HepG2 (cell line): ENCODE results near the gene TMEM39B. TPM values are rescaled to one million over a fixed set of nuclear protein-coding genes. Genes with fewer than 3 reads are reported as not detected.

Experiments
- ATF1 ChIP-seq: IDR thresholded peaks from 2 replicates; pipeline ENCODE4 v1.6.1; 2016; ENCODE audit warnings: mild to moderate bottlenecking, control low read depth
- ELF4 ChIP-seq: sonication (generic); formaldehyde crosslinking; IDR thresholded peaks from 2 replicates; pipeline ENCODE4 v1.5.0; 2020; ENCODE audit warnings: missing genetic modification reagents, mild to moderate bottlenecking, moderate library complexity, borderline replicate concordance
- HNF1A ChIP-seq, 2 experiments: sonication (generic) in 1 of 2; formaldehyde crosslinking in 1 of 2; IDR thresholded peaks; 2 replicates each; pipeline versions ENCODE4 v1.4.0 to v1.6.1; 2016 to 2020; ENCODE audit warnings: borderline replicate concordance in 1 of 2, low read depth in 1 of 2, mild to moderate bottlenecking in 1 of 2, missing genetic modification reagents in 1 of 2
- MIER2 ChIP-seq: IDR thresholded peaks from 2 replicates; pipeline ENCODE4 v1.6.1; 2016; ENCODE audit warnings: missing biosample characterization, missing genetic modification reagents
- NFYB ChIP-seq: sonication (generic); formaldehyde crosslinking; IDR thresholded peaks from 2 replicates; pipeline ENCODE4 v1.4.0; 2020; ENCODE audit warnings: missing genetic modification reagents
- TIGD3 ChIP-seq: sonication (generic); formaldehyde crosslinking; IDR thresholded peaks from 2 replicates; pipeline ENCODE4 v1.5.1; 2020; ENCODE audit warnings: mild to moderate bottlenecking, missing genetic modification reagents, borderline replicate concordance
- TMF1 ChIP-seq: sonication (generic); formaldehyde crosslinking; IDR thresholded peaks from 2 replicates; pipeline ENCODE4 v1.8.1; 2022; ENCODE audit warnings: low read depth, missing genetic modification reagents
- ZFP41 ChIP-seq: sonication (generic); formaldehyde crosslinking; IDR thresholded peaks from 2 replicates; pipeline ENCODE4 v1.4.0; 2020; ENCODE audit warnings: mild to moderate bottlenecking, missing genetic modification reagents, borderline replicate concordance
- ZFYVE20 ChIP-seq: sonication (generic); formaldehyde crosslinking; IDR thresholded peaks from 2 replicates; pipeline ENCODE4 v1.8.0; 2023; ENCODE audit warnings: low read depth, mild to moderate bottlenecking, moderate library complexity, missing genetic modification reagents, borderline replicate concordance
- ZNF749 ChIP-seq: sonication (generic); formaldehyde crosslinking; IDR thresholded peaks from 2 replicates; pipeline ENCODE4 v1.8.0; 2022; ENCODE audit warnings: mild to moderate bottlenecking, missing genetic modification reagents, moderate library complexity, borderline replicate concordance
- ZNF790 ChIP-seq: sonication (generic); formaldehyde crosslinking; IDR thresholded peaks from 2 replicates; pipeline ENCODE4 v1.8.0; 2022; ENCODE audit warnings: missing genetic modification reagents, mild to moderate bottlenecking, borderline replicate concordance
- polyA plus RNA-seq, 8 experiments: library from polyadenylated mRNA; depleted of rRNA in 3 of 8; stranded (reverse) in 7 of 8; unstranded in 1 of 8; fragments of >200 nt; fragmentation: Illumina TruSeq in 4 of 8; extraction: Trizol in 4 of 8; gene quantifications; 2 replicates each; pipeline versions ENCODE4 v1.2.1 to v1.2.3, GENCODE V29; 2011 to 2016; ENCODE audit warnings: low read depth in 4 of 8, missing spikeins in 1 of 8, mixed read lengths in 1 of 8; ENCODE audit not compliant: insufficient read depth in 1 of 8
- total RNA-seq, 5 experiments: library from RNA; depleted of rRNA; stranded (reverse); fragments of >200 nt; fragmentation: Illumina TruSeq; extraction: Trizol; gene quantifications; 2 replicates each; pipeline ENCODE4 v1.2.3, GENCODE V29; 2016; ENCODE audit warnings: low read depth in 1 of 5
- TF ChIP-seq, protein P1 (sequence below): sonication (generic); formaldehyde crosslinking; conservative IDR thresholded peaks from 2 replicates; pipeline ENCODE4 v1.5.0; 2020; ENCODE audit warnings: missing genetic modification reagents
- TF ChIP-seq, protein P2 (sequence below): sonication (generic); formaldehyde crosslinking; IDR thresholded peaks from 2 replicates; pipeline ENCODE4 v1.4.0; 2020; ENCODE audit warnings: missing genetic modification reagents, borderline replicate concordance
- TF ChIP-seq, protein P3 (sequence below): IDR thresholded peaks from 2 replicates; pipeline ENCODE4 v1.6.1; 2016; ENCODE audit warnings: mild to moderate bottlenecking, missing biosample characterization, missing genetic modification reagents

The TMEM39B gene
- total and polyA plus RNA-seq, 2 of the 13 experiments (the other 11 are each of a cell fraction or from before 2014, with no cell fraction given) = 4.9 to 10.4 TPM

DNA sequence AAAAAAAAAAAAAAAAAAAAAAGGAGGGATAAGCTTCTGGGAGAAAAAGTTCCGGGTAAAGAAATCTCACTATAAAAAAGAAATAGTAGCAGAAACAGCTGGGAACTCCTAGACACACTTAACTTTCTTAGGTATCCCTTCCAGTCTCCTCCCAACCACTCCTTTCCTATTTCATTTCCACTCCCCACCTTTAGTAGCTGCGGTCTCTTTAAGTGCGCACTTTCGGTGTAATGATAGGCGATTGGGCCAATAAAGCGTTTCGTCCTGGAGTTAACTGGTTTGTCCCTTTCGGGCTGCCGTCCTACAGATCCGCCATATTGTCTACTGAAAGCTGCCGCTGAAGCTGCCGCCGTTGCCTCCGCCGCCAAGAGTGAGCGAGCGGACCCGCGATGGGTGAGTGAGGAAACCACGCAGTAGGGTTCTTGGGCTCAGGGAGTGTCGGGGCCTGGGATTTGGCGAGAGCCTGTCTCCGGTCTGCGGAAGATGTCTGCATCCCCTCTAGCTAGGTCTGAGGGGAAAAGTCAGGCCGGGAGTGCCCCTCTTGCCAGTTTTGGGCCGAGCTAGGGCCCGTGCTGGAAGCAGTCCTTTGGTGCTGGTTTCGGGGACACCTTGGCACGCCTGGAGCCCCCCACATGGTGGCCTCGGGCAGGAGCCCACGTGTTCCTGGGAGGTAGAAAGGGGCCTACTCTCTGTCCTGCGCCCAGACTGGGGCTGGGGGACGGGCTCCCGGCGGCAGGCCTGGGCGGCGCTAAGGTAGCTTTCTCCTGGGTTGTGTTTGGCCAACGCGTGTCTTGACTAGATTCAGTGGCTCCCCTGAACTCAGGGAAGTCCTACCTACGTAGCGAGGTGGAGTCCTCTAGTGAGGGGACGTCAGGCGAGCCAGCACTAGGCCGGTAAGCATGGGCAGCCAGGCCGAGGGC is 35.3 kb downstream of the TMEM39B start, which contains the start of gene KPNA6 (continued):
- TF ChIP-seq TIGD3 (CRISPR knock-in tag) (no peak), TMF1 (CRISPR knock-in tag) (peak; percentile 38; the same call in 1 of the 2 replicates), ELF4 (CRISPR knock-in tag) (no peak), HNF1A (IDR thresholded peaks at IDR 0.05; ENCODE audit: low read depth) (no peak), HNF1A (CRISPR knock-in tag; IDR thresholded peaks at IDR 0.05; ENCODE audit: borderline replicate concordance) (no peak), ZFYVE20 (CRISPR knock-in tag) (no peak), ZNF790 (CRISPR knock-in tag) (0 out of 2 replicates have a peak, but pooled peaks have one; percentile 73), ZFP41 (CRISPR knock-in tag) (peak; percentile 57; the same call in 1 of the 2 replicates), ZNF749 (CRISPR knock-in tag) (no peak), MIER2 (CRISPR knock-in tag) (0 out of 2 replicates have a peak, but pooled peaks have one; percentile 9), NFYB (CRISPR knock-in tag) (no peak; the same call in 1 of the 2 replicates), ATF1 (CRISPR knock-in tag) (no peak)
- TF ChIP-seq, protein P1, sequence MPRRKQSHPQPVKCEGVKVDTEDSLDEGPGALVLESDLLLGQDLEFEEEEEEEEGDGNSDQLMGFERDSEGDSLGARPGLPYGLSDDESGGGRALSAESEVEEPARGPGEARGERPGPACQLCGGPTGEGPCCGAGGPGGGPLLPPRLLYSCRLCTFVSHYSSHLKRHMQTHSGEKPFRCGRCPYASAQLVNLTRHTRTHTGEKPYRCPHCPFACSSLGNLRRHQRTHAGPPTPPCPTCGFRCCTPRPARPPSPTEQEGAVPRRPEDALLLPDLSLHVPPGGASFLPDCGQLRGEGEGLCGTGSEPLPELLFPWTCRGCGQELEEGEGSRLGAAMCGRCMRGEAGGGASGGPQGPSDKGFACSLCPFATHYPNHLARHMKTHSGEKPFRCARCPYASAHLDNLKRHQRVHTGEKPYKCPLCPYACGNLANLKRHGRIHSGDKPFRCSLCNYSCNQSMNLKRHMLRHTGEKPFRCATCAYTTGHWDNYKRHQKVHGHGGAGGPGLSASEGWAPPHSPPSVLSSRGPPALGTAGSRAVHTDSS (CRISPR knock-in tag) = no peak
- TF ChIP-seq, protein P2, sequence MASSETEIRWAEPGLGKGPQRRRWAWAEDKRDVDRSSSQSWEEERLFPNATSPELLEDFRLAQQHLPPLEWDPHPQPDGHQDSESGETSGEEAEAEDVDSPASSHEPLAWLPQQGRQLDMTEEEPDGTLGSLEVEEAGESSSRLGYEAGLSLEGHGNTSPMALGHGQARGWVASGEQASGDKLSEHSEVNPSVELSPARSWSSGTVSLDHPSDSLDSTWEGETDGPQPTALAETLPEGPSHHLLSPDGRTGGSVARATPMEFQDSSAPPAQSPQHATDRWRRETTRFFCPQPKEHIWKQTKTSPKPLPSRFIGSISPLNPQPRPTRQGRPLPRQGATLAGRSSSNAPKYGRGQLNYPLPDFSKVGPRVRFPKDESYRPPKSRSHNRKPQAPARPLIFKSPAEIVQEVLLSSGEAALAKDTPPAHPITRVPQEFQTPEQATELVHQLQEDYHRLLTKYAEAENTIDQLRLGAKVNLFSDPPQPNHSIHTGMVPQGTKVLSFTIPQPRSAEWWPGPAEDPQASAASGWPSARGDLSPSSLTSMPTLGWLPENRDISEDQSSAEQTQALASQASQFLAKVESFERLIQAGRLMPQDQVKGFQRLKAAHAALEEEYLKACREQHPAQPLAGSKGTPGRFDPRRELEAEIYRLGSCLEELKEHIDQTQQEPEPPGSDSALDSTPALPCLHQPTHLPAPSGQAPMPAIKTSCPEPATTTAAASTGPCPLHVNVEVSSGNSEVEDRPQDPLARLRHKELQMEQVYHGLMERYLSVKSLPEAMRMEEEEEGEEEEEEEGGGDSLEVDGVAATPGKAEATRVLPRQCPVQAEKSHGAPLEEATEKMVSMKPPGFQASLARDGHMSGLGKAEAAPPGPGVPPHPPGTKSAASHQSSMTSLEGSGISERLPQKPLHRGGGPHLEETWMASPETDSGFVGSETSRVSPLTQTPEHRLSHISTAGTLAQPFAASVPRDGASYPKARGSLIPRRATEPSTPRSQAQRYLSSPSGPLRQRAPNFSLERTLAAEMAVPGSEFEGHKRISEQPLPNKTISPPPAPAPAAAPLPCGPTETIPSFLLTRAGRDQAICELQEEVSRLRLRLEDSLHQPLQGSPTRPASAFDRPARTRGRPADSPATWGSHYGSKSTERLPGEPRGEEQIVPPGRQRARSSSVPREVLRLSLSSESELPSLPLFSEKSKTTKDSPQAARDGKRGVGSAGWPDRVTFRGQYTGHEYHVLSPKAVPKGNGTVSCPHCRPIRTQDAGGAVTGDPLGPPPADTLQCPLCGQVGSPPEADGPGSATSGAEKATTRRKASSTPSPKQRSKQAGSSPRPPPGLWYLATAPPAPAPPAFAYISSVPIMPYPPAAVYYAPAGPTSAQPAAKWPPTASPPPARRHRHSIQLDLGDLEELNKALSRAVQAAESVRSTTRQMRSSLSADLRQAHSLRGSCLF (CRISPR knock-in tag) = no peak
- TF ChIP-seq, protein P3, sequence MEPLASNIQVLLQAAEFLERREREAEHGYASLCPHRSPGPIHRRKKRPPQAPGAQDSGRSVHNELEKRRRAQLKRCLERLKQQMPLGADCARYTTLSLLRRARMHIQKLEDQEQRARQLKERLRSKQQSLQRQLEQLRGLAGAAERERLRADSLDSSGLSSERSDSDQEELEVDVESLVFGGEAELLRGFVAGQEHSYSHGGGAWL (CRISPR knock-in tag) = no peak
